Prostate gland (tissue), 2 donors: Measurements from ENCODE around the gene APC.

Experiments used
- POLR2AphosphoS5 ChIP-seq: sonication (generic); formaldehyde crosslinking; IDR thresholded peaks from one replicate; pipeline ENCODE4 v1.6.1; 2017; ENCODE audit warnings: antibody characterized with exemption
- TF ChIP-seq, protein P1 (sequence below), 4 experiments: fragments of 200-600 bp in 2 of 4; fragments of 450-650 bp in 2 of 4; sonication (generic) in 2 of 4; IDR thresholded peaks; 1 replicate in 3 of 4; 2 replicates in 1 of 4; pipeline ENCODE4 v1.5.1; 2016 to 2019; ENCODE audit warnings: antibody characterized with exemption in 4 of 4, mild to moderate bottlenecking in 2 of 4, moderate library complexity in 2 of 4

DNA sequence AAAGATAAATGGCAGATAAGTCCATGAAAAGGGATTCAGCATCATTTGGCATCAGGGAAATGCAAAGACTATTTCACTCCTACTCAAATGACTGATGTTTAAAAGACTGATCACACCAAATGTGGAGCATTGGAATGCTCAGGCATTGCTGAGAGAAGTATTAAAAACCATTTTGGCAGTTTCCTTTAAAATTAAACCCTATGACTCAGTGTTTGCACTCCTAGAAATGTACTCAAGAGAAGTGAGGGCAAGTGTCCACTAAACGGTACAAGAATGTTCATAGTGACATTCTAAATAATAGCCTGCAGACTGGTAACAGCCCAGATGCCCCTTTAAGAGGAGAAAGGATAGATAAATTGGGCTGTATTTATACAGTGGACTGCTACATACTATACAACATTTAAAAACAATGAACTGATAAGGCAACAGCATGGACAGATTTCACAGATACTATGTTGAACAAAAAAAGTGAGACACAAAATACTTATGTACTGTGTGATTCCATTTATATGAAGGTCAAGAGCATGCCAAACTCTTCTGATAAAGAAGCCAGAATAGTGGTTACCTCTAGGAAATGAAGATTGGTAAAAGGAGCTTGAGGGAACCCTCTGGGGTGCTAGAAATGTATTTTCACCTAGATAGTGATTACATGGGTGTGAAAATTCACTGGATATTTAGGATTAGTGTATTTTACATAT is 24.6 kb downstream of the APC start:
- no peak for TF ChIP-seq POLR2AphosphoS5
- TF ChIP-seq, protein P1, sequence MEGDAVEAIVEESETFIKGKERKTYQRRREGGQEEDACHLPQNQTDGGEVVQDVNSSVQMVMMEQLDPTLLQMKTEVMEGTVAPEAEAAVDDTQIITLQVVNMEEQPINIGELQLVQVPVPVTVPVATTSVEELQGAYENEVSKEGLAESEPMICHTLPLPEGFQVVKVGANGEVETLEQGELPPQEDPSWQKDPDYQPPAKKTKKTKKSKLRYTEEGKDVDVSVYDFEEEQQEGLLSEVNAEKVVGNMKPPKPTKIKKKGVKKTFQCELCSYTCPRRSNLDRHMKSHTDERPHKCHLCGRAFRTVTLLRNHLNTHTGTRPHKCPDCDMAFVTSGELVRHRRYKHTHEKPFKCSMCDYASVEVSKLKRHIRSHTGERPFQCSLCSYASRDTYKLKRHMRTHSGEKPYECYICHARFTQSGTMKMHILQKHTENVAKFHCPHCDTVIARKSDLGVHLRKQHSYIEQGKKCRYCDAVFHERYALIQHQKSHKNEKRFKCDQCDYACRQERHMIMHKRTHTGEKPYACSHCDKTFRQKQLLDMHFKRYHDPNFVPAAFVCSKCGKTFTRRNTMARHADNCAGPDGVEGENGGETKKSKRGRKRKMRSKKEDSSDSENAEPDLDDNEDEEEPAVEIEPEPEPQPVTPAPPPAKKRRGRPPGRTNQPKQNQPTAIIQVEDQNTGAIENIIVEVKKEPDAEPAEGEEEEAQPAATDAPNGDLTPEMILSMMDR (IDR thresholded peaks at IDR 0.05): no peak
